GM08714 (cell line): ENCODE results near the gene KCNH4.
"Not testable (repeated sequence)": the region's sequence is repeated elsewhere in the genome, so short reads cannot be mapped to it uniquely, and the experiment has no call there.

ENCODE experiments used
- H3K4me3 ChIP-seq: fragments of 200-500 bp; sonication (Bioruptor generic); 2 replicates; pipeline ENCODE4 v1.5.1; 2014; ENCODE audit warnings: mild to moderate bottlenecking, low read length, inconsistent platforms
- ZNF274 ChIP-seq: IDR thresholded peaks from 2 replicates; pipeline ENCODE4 v1.6.1; 2012; ENCODE audit warnings: mild to moderate bottlenecking, low read depth, low read length

KCNH4 gene

GRCh38 chr17:42180922-42181850 is at the start of gene KCNH4:
KCNH4 (minus strand) TSS chr17:42181142; CDS start chr17:42180945, 197 bp downstream.
- no peak for TF ChIP-seq ZNF274
- peak within 1 kb of the TSS; percentile 41; the same call in 1 of the 2 replicates for H3K4me3 ChIP-seq

DNA sequence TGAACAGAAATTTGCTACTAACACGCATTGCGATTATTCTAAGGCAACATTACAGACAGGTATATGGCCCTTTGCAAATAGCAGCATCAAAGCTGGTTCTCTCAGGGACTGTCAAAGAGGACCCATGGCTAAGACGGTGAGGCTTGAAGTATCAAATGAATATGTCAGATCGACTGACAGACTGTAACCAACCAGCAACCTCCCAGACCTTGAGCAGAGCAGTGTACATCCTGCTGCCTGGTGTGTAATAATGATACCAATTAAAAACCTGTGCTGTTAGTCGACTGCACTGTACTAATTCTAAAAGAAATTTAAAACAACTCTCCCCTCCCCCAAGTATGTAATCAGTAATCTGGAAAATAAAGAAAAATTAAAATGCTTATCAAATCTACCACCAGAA is 49.3 kb upstream of the KCNH4 start:
- no peak for TF ChIP-seq ZNF274
- H3K4me3 ChIP-seq, result no peak overlapping the region

DNA sequence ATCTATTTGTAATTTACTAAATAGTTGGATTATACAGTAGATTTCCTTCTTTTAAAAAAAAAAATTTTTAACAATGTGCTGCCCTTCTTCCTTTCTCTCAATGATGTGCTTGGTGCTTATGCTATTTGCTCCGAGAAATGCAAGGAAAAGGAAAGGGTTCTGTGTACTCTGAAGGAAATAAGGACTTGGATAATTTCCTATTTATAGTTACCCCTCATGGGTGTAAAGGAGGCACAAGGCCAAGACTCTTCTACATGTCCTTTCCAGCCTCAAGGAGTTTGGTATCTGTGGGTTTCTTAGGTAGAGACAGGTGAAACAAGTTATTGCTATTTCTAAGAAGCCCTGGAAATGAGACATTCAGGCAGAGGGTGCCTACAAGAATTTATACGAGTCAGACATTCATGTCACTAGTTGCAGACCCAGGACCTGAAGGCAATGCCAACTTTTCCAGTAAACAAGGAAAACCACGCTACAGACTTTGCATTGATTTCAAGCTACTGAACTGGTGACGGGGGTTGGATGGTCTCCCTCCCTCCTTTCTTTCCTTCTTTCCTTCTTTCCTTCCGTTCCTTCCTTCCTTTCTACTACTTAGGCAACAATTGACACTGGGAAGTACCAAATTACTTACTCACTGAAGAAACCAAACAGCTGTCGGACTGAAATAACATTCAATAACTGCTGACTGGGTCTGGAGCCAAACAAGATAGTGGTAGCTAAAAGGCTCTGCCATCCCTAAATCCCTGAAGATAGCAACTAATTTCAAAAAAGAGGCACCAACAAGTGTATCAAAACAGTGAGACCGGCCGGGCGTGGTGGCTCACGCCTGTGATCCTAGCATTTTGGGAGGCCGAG is 47.1 kb upstream of the KCNH4 start:
- no peak for TF ChIP-seq ZNF274
- H3K4me3 ChIP-seq, result no peak overlapping the region

DNA sequence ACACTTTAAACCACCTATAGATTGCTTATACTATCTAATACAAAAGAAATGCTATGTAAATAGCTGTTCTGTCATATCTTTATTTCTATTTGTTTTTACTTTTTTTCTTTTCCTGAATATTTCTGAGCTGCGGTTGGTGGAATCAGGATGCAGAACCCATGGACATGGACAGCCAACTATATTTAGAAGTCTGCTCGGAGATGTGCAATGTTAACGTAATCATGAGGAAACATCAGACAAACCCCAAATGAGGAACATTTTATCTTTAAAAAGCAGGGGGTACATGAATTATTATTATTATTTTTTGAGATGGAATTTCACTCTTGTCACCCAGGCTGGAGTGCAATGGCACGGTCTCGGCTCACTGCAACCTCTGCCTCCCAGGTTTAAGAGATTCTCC is 44.7 kb upstream of the KCNH4 start:
- TF ChIP-seq ZNF274, result no peak
- no peak overlapping the region for H3K4me3 ChIP-seq

- H3K4me3 ChIP-seq, result no peak overlapping the region
- TF ChIP-seq ZNF274, result no peak
Observed at GRCh38 chr17:42224651-42225050, 43.7 kb upstream of the KCNH4 start.

GRCh38 chr17:42221886-42222745 is 41.2 kb upstream of the KCNH4 start:
- no peak overlapping the region for H3K4me3 ChIP-seq
- no peak for TF ChIP-seq ZNF274

- H3K4me3 ChIP-seq, result not testable (repeated sequence)
Observed at GRCh38 chr17:42219280-42219679, 38.3 kb upstream of the KCNH4 start.

GRCh38 chr17:42214156-42214555 is 33.2 kb upstream of the KCNH4 start:
- no peak overlapping the region for H3K4me3 ChIP-seq
- TF ChIP-seq ZNF274, result no peak

- no peak for TF ChIP-seq ZNF274
- no peak overlapping the region for H3K4me3 ChIP-seq
Observed at GRCh38 chr17:42212382-42212781, 31.4 kb upstream of the KCNH4 start.

GRCh38 chr17:42211921-42212341 is 31.0 kb upstream of the KCNH4 start:
- H3K4me3 ChIP-seq, result not testable (repeated sequence)

DNA sequence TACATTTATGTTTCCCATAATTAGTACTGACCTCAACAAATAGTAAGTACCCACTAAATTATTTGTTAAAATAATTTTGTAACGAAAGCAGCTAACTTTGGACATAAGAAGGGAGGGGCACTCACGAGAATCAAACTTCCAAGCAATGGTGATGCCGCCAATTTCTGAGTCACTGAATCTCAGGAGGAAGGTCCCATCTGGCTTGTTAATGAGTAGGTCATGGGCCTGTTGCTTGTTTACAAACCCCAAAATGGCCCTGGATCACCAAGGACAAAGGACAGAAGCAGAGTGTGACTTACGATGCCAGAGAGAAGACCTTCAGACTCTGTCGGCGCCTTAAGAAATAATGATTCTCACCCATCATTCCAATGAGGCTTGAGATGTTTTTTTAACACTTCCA is 29.1 kb upstream of the KCNH4 start:
- H3K4me3 ChIP-seq, result no peak overlapping the region
- no peak for TF ChIP-seq ZNF274

- H3K4me3 ChIP-seq, result not testable (repeated sequence)
Observed at GRCh38 chr17:42206153-42206612, 25.2 kb upstream of the KCNH4 start.

DNA sequence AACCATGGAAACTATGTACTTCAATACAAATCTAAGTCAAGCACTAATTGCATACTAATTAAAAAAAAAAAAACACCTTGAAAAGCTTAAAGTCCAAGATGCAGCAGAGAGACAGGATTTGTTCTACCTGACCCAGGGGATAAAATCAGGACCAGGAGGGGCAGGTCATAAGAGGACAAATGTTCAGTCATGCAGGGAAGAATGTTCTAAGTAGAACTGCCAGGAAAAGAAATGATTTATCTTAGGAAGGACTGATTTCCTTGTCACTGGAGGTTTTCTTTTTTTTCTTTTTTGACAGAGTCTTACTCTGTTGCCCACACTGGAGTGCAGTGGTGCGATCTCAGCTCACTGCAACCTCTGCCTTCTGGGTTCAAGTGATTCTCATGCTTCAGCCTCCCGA is 22.4 kb upstream of the KCNH4 start:
- no peak overlapping the region for H3K4me3 ChIP-seq
- no peak for TF ChIP-seq ZNF274

GRCh38 chr17:42202696-42203095 is 21.8 kb upstream of the KCNH4 start:
- no peak overlapping the region for H3K4me3 ChIP-seq
- no peak for TF ChIP-seq ZNF274
